Measurements from ENCODE around the gene RIPPLY3.

- TF ChIP-seq CTCF (IDR thresholded peaks at IDR 0.05) (no peak), POLR2A (IDR thresholded peaks at IDR 0.05) (no peak)
Observed at GRCh38 chr21:37008724-37009123, 2.2 kb downstream of the RIPPLY3 start.
